ENCODE data around the gene GTF2I.
"Not testable (repeated sequence)": the region's sequence is repeated elsewhere in the genome, so short reads cannot be mapped to it uniquely, and the experiment has no call there.

The GTF2I gene

DNA sequence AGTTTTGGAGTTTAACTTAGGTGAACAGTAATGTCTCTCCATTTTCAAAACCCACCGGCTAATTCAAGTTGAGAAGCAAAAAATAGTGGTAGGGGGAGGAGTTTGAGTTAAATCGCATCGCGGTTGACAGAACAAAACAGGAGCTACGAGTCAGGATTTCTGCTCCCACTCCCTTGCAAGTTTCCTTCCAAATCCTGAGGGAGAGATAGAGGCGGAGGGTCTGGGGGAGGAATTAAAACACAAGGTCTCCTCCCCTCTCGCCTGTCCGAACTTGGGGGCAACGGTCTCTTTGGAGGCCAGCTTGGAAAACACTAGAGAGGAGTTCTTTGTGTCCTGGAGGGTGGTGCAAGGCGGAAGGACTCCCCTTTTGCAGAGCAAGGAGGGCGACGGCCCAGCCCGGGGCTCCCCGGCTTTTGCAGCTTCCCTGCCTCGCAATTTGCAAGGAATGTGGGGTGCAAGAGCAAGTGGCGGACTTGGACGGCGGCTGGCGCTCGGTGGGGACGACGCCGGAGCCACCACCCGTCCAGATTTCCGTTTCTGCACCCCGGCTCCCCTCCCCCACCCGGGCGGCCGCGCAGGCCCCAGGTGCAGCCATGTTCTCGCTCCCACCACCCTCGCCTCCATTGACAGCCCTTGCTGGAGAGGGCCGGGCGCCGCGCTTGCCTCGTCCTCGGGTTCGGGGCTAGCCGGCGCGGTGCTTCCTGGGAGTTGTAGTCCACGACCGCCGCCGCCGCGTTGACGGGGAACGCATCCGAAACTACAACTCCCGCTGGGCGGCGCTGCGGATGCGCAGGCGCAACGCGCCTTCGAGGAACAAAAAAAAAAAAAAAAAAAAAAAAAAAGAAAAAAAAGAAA, 454 bp upstream of the GTF2I start:
- peak; percentile 93 for DNase-seq

- DNase-seq, result peak; percentile 77
Observed at GRCh38 chr7:74658178-74659004, 873 bp downstream of the GTF2I start.

DNA sequence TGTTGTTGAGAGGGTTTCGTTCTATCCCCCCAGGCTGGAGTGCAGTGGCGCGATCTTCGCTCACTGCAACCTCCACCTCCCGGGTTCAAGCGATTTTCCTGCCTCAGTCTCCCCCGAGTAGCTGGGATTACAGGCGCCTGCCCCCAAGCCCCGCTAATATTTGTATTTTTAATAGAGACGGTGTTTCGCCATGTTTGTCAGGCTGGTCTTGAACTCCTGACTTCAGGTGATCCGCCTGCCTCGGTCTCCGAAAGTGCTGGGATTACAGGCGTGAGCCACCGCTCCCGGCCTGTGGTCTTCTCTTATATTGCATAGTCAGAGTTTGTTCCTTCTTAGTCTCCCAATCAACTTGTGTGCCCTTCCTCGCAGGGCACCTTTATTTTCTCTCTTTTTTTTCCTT, 2.7 kb downstream of the GTF2I start:
- not testable (repeated sequence) for DNase-seq

DNA sequence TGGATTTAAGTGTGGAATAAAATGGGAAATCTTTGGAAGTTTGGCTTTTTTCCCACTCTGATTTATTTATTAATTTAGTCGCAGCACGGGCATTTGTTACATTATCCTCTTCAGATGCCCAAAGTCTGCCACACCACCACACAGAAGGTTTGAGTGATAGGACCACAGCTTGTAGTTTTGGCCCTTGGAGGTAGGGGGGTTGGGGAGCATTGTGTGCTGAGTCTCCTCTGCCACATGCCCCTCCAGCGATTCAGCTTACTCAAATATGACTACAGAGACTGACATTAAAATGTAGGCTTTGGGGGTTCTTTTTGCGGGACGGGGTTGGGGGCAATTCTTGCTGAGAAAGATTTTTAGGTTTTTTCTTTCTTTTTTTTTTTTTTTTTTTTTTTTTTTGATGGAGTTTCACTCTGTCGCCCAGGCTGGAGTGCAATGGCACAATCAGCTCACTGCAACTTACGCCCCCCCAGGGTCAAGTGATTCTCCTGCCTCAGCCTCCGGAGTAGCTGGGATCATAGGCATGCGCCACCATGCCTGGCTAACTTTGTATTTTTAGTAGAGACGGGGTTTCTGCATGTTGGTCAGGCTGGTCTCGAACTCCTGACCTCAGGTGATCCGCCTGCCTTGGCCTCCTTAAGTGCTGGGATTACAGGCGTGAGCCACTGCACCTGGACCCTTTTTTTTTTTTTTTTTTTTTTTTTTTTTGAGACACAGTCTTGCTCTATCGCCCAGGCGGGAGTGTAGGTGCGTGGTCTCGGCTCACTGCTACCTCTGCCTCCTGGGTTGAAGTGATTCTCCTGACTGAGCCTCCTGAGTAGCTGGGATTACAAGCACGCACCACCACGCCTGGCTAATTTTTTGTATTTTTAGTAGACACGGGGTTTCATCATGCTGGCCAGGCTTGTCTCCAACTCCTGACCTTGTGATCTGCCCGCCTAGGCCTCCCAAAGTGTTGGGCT, 4.6 kb downstream of the GTF2I start:
- DNase-seq, result not testable (repeated sequence)

GRCh38 chr7:74665296-74665938, 7.9 kb downstream of the GTF2I start:
- no peak for DNase-seq

GRCh38 chr7:74667013-74667412, 9.5 kb downstream of the GTF2I start:
- DNase-seq, result not testable (repeated sequence)

- DNase-seq, result not testable (repeated sequence)
Observed at GRCh38 chr7:74667520-74667919, 10.0 kb downstream of the GTF2I start.

GRCh38 chr7:74671602-74672001, 14.1 kb downstream of the GTF2I start:
- DNase-seq, result no peak

DNA sequence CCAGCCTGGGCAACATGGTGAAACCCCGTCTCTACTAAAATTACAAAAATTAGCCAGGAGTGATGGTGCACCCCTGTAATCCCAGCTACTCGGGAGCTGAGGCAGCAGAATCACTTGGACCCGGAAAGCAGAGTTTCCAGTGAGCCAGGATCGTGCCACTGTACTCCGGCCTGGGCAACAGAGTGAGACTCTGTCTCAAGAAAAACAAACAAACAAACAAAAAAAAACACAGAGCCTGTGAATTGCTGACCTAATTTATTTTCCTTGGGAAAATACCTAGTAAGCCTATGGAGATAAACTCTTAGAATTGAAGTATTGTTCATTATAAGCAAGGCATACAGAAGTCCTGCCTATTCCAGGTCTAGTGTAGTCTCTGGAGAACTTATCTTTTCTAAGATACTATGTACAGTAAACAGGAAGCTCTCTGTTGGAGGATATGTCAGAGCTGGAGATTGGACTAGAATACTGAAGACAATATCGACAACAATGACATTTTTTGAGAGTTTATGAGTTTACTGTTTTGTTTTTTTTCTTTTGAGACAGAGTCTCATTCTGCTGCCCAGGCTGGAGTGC, 14.9 kb downstream of the GTF2I start:
- no peak for DNase-seq

DNA sequence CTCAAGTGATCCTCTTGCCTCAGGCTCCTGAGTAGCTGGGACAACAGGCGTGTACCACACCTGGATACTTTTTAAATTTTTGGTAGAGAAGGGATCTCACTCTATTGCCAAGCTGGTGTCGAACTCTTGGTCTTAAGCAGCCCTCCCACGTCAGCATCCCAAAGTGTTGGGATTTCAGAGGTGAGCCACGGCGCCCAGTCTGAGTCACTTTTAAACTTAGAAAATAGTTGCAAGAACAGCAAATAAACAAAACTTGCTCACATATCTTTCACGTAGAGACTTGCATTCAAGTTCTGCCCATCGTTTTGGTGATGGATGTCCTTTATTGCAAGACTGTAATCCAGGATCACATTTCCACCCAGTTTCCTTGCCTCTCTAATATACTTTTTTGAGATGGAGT, 16.6 kb downstream of the GTF2I start:
- no peak for DNase-seq

GRCh38 chr7:74682829-74683228, 25.3 kb downstream of the GTF2I start:
- DNase-seq, result no peak

DNA sequence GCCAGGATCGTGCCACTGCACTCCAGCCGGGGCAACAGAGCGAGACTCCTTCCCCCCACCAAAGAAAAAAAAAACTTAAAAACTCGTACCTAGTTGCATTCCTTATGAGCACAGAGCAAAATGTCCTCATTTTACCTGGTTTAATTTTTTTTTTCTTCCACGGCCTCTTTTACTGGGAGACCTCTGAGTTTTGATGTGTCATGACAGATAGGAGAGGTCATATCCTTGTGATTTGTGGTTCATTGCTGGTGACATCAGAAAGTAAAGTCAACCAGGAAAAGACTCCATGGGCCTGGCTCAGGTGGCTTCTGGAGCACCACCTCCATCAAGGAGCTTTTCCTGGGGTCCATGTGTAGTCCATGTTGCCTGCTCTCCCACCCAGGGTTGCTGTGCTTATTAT, 26.3 kb downstream of the GTF2I start:
- no peak for DNase-seq

DNA sequence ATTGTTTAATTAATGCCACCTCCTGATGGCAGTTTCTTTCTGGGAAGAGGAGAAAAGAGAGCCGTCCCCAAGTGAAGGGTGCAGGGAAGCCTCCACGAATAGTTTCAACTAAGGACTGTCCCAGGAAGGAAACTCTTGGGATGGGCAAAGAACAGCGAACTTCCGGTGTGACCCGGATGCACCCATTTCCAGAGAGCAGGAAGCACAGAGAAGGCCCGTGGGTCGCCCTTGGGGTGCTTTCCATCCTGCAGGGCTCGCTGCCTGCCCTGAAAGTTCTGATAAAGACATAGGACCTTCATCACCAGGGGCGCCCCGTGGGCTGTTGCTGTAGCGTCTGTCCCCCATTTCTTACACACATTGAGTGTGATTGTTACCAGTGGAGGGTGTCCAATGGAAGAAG, 27.0 kb downstream of the GTF2I start:
- DNase-seq, result no peak

GRCh38 chr7:74684921-74685320, 27.4 kb downstream of the GTF2I start:
- no peak for DNase-seq

DNA sequence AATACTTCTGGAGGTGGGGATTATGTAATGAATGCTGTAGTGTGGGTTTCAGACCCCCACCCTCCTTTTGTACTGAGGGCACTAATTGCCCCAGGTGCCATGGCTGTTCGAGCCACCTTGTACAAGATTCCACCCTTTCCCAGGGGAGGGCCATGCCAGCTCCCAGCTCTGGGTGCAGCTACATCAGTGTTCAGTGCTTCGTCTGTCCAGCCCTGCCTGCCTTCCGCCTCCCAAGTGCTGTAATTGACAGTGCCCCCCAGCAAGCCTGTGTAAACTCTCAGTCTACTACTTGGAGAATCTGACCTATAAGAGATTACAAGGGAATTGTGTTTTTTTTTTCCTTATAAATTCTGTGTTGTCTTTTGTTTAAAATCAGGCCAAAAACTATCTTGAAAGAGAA, 33.0 kb downstream of the GTF2I start:
- no peak for DNase-seq

GRCh38 chr7:74704419-74704818, 46.9 kb downstream of the GTF2I start:
- DNase-seq, result not testable (repeated sequence)

- no peak for DNase-seq
Observed at GRCh38 chr7:74707238-74707637, 49.7 kb downstream of the GTF2I start.

DNA sequence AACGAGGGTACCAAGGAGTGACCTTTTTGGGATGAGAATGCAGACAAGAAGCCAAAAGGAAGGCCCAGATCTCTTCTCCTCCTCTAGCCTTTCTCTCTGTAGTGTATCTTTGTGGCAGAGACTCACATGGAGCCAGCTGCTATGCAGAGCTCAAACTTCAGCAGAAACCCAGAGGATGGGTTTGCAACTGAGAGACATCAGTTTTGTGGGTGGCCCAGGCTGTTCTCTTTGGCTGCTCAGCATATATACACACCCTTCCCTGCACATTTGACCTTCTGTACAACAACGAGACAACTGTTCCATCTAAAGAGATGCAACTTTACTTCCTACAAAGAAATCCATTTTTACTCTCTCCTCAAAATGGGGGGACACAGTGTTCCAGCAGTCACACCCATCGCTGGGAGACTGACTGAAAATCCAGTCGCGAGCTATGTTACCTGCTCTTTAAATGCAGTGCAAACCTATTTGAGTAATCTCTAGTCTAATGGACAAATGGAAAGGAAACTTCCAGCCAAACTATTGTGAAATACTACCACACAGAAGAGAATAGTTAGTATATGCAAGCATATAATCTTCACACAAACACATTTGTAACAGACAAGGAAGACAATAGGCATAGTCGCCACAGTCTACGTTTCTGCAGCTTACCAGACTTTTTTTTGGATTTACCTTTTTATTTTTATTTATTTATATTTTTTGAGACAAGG, 51.2 kb downstream of the GTF2I start:
- no peak for DNase-seq

DNA sequence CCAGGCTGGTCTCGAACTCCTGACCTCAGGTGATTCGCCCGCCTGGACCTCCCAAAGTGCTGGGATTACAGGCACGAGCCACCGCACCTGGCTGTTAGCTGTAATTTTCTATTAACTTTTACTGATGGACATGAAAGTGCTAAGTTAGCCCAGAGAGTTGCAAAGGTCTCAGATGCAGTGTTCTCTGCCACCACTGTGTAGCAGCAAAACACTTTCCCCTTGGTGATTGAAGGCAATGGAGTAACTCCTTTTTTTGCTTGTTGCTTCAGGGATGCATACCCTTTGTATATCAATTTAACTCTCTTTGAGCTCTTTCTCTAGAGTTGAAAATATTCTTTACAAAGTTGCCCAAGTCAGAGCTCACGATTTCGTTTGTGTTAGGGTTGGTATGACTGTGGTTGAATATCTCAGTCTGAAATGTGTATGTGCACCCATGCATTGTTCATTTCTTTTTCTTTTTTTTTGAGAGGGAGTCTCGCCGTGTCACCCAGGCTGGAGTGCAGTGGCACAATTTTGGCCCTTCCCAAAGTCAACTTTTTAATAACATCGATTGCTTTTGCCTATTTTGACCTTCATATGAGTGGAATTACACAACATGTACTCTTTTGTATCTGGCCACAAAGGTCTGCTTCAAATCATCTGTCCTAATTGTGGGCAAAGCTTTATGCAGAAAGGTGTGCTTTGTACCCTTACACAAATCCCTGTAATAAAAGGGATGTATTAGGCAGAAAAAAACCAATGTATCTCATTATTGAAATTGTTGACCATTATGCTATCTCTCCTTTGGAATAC, 52.6 kb downstream of the GTF2I start:
- DNase-seq, result no peak

- DNase-seq, result no peak
Observed at GRCh38 chr7:74713567-74713966, 56.0 kb downstream of the GTF2I start.

Measured in NCI-H748 treated with DMSO at 0.1 percent for 48 hours (cell line).